Measurements from ENCODE around the gene SYNPO. TPM values are rescaled to one million over a fixed set of nuclear protein-coding genes. Genes with fewer than 3 reads are reported as not detected.

The SYNPO gene
- total RNA-seq, 1 donor from 2014 or later: 17.8 TPM

- Mint-ChIP-seq H3K4me1 (ENCODE audit: unreplicated experiment) (peaks cover 76% of the 10 kb centered on the region), H3K27ac (ENCODE audit: unreplicated experiment) (peak overlapping the region; percentile 90), H3K4me3 (ENCODE audit: unreplicated experiment) (peak overlapping the region; percentile 4), H3K36me3 (ENCODE audit: unreplicated experiment) (peaks cover 6% of the 10 kb centered on the region), H3K27me3 (ENCODE audit: unreplicated experiment) (no peaks in the 10 kb centered on the region), H3K9me3 (ENCODE audit: unreplicated experiment) (no peaks in the 10 kb centered on the region)
- no peak for TF ChIP-seq CTCF (IDR thresholded peaks at IDR 0.05)
- DNase-seq (ENCODE audit: extremely low spot score, unreplicated experiment): no peak
These were observed 2.7 kb downstream of the SYNPO start for GRCh38 chr5:150642991-150643710.

- Mint-ChIP-seq H3K36me3 (ENCODE audit: unreplicated experiment) (peaks cover 15% of the 10 kb centered on the region), H3K27me3 (ENCODE audit: unreplicated experiment) (no peaks in the 10 kb centered on the region), H3K9me3 (ENCODE audit: unreplicated experiment) (no peaks in the 10 kb centered on the region), H3K27ac (ENCODE audit: unreplicated experiment) (no peak overlapping the region), H3K4me1 (ENCODE audit: unreplicated experiment) (peaks cover 68% of the 10 kb centered on the region), H3K4me3 (ENCODE audit: unreplicated experiment) (no peak overlapping the region)
- TF ChIP-seq CTCF (IDR thresholded peaks at IDR 0.05): no peak
- no peak for DNase-seq (ENCODE audit: extremely low spot score, unreplicated experiment)
These were observed 3.6 kb downstream of the SYNPO start for GRCh38 chr5:150644058-150644457.

- no peak for DNase-seq (ENCODE audit: extremely low spot score, unreplicated experiment)
- Mint-ChIP-seq H3K9me3 (ENCODE audit: unreplicated experiment) (no peaks in the 10 kb centered on the region), H3K27me3 (ENCODE audit: unreplicated experiment) (no peaks in the 10 kb centered on the region), H3K4me3 (ENCODE audit: unreplicated experiment) (no peak overlapping the region), H3K36me3 (ENCODE audit: unreplicated experiment) (peaks cover 16% of the 10 kb centered on the region), H3K4me1 (ENCODE audit: unreplicated experiment) (peaks cover 64% of the 10 kb centered on the region), H3K27ac (ENCODE audit: unreplicated experiment) (peak overlapping the region; percentile 61)
- no peak for TF ChIP-seq CTCF (IDR thresholded peaks at IDR 0.05)
These were observed 4.1 kb downstream of the SYNPO start for GRCh38 chr5:150644514-150644913.

GRCh38 chr5:150645070-150645700 lies 4.7 kb downstream of the SYNPO start:
- Mint-ChIP-seq H3K27me3 (ENCODE audit: unreplicated experiment) (no peaks in the 10 kb centered on the region), H3K36me3 (ENCODE audit: unreplicated experiment) (peaks cover 19% of the 10 kb centered on the region), H3K9me3 (ENCODE audit: unreplicated experiment) (no peaks in the 10 kb centered on the region), H3K27ac (ENCODE audit: unreplicated experiment) (peak overlapping the region; percentile 61), H3K4me1 (ENCODE audit: unreplicated experiment) (peaks cover 57% of the 10 kb centered on the region), H3K4me3 (ENCODE audit: unreplicated experiment) (no peak overlapping the region)
- TF ChIP-seq CTCF (IDR thresholded peaks at IDR 0.05): no peak
- no peak for DNase-seq (ENCODE audit: extremely low spot score, unreplicated experiment)
